Measurements from ENCODE around the gene DDR1. TPM values are rescaled to one million over a fixed set of nuclear protein-coding genes. Genes with fewer than 3 reads are reported as not detected.

Gene DDR1
- total RNA-seq, 4 donors from 2014 or later: 9.9 to 77.3 (median 48.7) TPM

DNA sequence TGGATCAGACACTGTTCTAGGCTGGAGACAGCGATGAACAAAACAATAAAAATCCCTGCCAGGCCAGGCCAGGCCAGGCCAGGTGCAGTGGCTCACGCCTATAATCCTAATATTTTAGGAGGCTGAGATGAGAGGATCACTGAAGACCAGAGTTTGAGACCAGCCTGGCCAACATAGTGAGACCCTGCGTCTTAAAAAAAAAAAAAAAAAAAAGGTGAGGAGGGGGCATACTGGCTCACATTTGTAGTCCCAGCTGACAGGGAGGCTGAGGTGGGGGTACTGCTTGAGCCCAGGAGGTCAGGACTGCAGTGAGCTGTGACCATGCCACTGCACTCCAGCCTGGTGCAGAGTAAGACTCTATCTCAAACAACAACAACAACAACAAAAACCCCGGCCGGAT is 61.0 kb downstream of the DDR1 start:
- DNase-seq (ENCODE audit: low spot score) (no peak), ATAC-seq (ENCODE audit: low FRiP score) (no peak)
- TF ChIP-seq, protein P1, sequence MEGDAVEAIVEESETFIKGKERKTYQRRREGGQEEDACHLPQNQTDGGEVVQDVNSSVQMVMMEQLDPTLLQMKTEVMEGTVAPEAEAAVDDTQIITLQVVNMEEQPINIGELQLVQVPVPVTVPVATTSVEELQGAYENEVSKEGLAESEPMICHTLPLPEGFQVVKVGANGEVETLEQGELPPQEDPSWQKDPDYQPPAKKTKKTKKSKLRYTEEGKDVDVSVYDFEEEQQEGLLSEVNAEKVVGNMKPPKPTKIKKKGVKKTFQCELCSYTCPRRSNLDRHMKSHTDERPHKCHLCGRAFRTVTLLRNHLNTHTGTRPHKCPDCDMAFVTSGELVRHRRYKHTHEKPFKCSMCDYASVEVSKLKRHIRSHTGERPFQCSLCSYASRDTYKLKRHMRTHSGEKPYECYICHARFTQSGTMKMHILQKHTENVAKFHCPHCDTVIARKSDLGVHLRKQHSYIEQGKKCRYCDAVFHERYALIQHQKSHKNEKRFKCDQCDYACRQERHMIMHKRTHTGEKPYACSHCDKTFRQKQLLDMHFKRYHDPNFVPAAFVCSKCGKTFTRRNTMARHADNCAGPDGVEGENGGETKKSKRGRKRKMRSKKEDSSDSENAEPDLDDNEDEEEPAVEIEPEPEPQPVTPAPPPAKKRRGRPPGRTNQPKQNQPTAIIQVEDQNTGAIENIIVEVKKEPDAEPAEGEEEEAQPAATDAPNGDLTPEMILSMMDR (IDR thresholded peaks at IDR 0.05): no peak

DNA sequence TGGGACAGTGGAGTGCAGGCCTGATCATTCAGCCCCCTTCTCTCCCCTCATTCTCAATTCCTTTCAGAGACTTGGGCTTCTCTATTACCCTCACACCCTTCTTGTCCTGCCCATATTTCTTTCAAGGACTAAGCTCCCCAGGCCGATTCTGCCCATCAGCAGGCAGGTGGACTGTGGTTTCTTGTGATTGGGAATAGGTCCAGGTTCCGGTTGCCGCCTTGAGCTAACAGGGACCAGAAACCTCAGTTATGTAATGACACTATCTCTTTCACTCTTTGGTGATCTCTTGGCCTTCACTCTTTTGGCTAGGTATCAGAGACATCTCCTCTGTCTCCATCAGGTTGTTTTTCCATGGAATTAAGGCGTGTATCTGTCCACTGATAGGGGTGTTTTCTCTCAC is 62.9 kb downstream of the DDR1 start:
- TF ChIP-seq, protein P1 (IDR thresholded peaks at IDR 0.05): no peak
- ATAC-seq (ENCODE audit: low FRiP score): no peak
- no peak for DNase-seq (ENCODE audit: low spot score)

DNA sequence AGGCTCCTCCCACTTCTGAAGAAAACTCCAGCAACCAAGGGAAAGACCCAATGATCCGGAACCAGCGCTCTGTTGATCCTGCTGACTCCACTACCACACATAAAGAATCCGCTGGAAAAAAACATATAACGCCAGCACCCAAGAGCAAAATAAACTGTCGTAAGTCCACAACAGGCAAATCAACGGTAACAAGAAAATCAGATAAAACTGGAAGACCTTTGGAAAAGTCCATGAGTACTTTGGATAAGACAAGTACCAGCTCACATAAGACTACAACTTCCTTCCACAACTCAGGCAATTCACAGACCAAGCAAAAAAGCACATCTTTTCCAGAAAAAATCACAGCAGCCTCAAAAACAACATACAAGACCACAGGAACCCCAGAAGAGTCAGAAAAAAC is 64.5 kb downstream of the DDR1 start:
- ATAC-seq (ENCODE audit: low FRiP score) (no peak), DNase-seq (ENCODE audit: low spot score) (no peak)
- TF ChIP-seq, protein P1 (IDR thresholded peaks at IDR 0.05): no peak

Small RNA genes within 50 kb of the gene (small RNA-seq; reads per million reads assigned to genes)
- not detected for gene RF00019

Other genes starting within 250 kb of the DDR1 start
- gene C6orf136, start 237.4 kb upstream of the DDR1 start, total RNA-seq: 10 to 100 TPM in 1 of 4 donors, 1 to 10 TPM in 3; 4.7 to 11.2 (median 7.3) TPM
- gene DHX16, start 211.5 kb upstream of the DDR1 start, total RNA-seq: 10 to 100 TPM; 19.5 to 28.1 (median 24.3) TPM
- 10 to 100 TPM; 25.5 to 55.7 (median 43.4) TPM for gene PPP1R18, start 197.9 kb upstream of the DDR1 start, total RNA-seq
- gene NRM, start 193.5 kb upstream of the DDR1 start, total RNA-seq: 1 to 10 TPM; 2.9 to 5.8 (median 3.7) TPM
- gene MDC1, start 167.2 kb upstream of the DDR1 start, total RNA-seq: 10 to 100 TPM in 1 of 4 donors, 1 to 10 TPM in 3; 6.2 to 15.0 (median 7.2) TPM
- gene TUBB, start 164.2 kb upstream of the DDR1 start, total RNA-seq: 100 to 1,000 TPM; 229 to 281 (median 256) TPM
- gene FLOT1, start 141.8 kb upstream of the DDR1 start, total RNA-seq: 100 to 1,000 TPM in 3 of 4 donors, 10 to 100 TPM in 1; 90.2 to 156 (median 142) TPM
- 100 to 1,000 TPM in 1 of 4 donors, 10 to 100 TPM in 2, 1 to 10 TPM in 1; 6.8 to 224 (median 43.4) TPM for gene IER3, start 140.0 kb upstream of the DDR1 start, total RNA-seq
- 10 to 100 TPM; 10.3 to 22.2 (median 14.7) TPM for gene GTF2H4, start 23.7 kb downstream of the DDR1 start, total RNA-seq
- gene VARS2, start 29.7 kb downstream of the DDR1 start, total RNA-seq: 10 to 100 TPM; 14.0 to 18.8 (median 16.6) TPM
- gene SFTA2, start 47.7 kb downstream of the DDR1 start, total RNA-seq: not detected
- gene MUCL3, start 56.5 kb downstream of the DDR1 start, total RNA-seq: under 1 TPM in 1 of 4 donors, not detected in 3; 0.19 TPM
- not detected for gene MUC21, start 99.2 kb downstream of the DDR1 start, total RNA-seq
- gene MUC22, start 126.0 kb downstream of the DDR1 start, total RNA-seq: not detected
- not detected for gene C6orf15, start 228.1 kb downstream of the DDR1 start, total RNA-seq
- 1 to 10 TPM in 3 of 4 donors, under 1 TPM in 1; 0.60 to 1.3 (median 1.3) TPM for gene PSORS1C1, start 230.3 kb downstream of the DDR1 start, total RNA-seq
- gene CDSN, start 235.9 kb downstream of the DDR1 start, total RNA-seq: not detected